Right forelimb (tissue), 1 donor: ENCODE measurements around the gene JADE2.
A peak's percentile ranks its signal among the peaks of the same experiment; 100 is the strongest.
"Not testable (repeated sequence)": the region's sequence is repeated elsewhere in the genome, so short reads cannot be mapped to it uniquely, and the experiment has no call there.

ENCODE experiments used
- DNase-seq: peaks from one replicate; pipeline ENCODE4 v3.0.0-alpha.2; 2018

The JADE2 gene

DNA sequence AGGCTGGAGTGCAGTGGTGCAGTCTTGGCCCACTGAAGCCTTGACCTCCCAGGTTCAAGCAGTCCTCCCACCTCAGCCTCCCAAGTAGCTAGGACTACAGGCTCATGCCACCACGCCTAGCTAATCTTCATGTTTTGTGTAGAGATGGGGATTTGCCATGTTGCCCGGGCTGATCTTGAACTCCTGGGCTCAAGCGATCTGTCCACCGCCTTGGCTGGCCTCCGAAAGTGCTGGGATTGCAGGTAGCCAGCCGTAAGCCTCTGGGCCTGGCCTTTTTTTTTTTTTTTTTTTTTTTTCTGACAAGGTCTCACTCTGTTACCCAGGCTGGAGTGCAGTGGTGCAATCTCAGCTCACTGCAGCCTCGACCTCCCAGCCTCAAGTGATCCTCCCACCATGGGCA lies 27.2 kb downstream of the JADE2 start:
- not testable (repeated sequence) for DNase-seq

DNA sequence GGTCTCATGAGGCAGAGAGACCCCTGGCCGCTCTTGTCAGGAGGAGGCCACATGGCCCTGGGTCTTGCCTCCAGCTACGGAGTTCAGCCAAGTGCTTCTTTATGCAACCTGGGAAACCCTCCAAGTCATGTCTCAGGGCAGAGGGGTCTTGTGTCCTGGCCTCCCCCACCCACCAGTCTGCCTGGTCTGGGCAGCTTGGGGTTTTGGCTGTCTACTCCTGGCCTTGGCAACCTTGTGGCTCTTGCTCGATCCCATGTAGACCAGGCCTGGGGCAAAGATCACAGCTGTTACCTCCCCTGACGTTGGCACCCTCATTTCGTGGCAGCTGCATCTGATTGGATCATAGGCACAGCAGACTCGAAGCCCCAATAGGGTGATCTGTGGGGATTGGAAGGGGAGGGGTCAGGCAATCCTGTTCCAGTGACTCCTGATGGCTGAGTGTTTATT lies 28.4 kb downstream of the JADE2 start:
- no peak for DNase-seq

DNA sequence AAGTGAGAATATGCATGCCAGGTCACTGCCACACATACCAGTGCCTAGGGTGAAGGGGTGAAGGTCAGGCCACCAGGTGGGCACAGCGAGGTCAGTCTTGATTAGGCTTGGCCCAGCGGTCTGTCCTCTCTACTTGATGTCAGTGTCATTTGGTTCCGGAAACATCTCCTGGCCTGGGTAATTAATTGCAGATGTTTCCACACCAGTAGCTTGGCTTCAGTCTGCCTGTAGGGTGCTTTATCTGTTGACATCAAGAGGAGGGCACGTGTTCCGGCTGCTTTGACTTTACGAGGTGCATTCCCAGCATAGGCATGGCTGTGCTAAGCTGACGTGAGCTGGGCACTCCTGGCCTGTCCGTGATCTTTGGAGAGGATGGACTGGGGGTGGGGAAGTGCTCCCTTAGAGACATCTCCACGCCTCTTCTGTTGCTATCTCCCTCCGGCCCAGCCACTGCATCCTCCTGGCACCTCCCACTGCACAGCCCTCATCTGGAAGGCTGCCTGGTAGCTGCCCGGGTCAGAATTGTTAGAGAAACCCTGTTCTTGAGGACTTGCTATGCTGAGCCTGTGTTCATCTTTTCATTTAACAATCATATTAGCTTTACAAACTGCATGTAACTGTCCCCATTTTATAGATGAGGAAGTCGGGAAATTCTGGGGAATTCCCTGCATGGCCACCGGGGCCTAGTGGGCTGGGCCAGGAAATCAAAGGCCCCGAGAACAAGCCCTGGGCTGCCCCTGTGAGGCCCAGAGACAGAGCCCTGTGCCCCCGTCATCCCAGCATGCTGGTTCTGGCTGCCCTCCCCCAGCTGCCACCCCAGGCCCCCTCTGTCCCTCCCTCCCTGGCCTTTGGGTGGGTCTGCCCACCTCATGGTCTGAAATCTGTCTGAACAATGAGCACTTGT lies 29.1 kb downstream of the JADE2 start:
- DNase-seq = no peak

DNA sequence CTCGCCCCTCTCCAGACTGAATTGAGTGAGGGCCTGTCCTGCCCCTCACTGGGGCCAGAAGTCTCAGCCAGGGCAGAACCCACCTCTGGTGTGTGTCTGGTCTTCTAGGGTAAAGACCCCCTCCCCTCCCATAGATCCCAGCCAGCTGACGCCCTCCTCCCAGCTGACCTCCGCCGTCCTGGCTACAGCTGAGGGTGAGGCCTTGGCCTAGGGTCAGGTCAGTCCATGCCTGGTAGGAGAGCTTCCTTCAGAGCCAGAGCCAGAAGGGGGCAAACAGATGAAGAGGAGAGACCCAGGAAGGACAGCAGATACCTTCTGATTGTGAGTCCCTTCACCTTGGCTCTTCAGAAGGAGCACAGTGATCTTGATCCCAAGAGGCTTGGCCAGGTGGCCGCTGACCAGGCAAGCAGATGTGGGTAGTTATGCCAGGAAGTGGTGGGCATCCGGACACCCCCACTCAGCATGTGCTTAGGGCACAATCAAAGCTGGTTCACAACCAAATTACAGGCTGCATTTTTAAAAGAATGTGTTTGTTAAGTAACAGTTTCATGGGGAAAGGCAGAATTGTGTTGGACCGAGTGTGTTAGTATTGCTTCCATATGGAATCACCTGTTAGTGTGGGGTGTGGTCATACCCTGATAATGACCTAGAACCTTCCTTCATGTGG lies 29.9 kb downstream of the JADE2 start:
- DNase-seq = no peak

DNA sequence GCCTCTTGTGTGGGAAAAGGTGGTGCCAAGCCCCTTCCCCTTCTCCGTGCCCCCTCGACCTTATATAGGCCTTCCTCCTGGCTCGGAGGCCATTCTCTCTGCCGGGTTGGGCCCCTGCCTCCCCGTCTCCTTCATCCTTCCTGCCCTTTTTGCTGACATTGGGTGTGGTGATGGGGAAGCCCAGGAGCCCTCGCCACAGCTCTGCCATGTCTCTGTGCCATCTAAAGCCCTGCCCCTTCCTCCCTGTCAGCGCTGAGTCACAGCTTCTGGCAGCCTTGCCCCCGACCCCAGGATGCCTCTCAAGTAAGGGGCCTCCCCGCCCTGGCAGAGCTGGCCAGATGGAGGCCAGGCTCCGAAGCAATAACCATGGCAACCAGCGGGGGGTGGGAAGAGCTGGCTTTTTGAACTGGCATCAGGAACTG lies 30.4 kb downstream of the JADE2 start:
- no peak for DNase-seq

DNA sequence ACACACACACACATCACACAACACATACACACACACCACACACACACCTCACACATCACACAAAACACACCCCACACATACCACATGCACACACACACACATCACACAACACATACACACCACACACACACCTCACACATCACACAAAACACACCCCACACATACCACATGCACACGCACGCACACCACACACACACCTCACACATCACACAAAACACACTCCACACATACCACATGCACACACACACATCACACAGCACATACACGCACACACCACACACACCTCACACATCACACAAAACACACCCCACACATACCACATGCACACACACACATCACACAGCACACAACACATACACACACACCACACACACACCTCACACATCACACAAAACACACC lies 31.1 kb downstream of the JADE2 start:
- DNase-seq = not testable (repeated sequence)

DNA sequence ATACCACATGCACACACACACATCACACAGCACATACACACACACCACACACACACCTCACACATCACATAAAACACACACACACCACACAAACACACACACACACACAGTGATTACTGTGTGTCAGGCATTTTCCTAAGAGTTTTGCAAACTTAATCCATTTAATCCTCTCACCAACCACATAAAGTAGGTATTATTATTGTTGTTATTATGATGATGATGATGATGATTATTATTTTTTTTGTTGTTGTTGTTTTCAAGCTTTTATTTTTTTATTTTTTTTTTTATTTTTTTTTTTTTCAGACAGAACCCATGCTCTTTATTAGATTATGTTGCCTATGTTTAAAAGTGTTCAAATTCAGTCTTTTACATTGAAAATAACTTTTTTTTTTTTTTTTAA lies 31.5 kb downstream of the JADE2 start:
- DNase-seq = no peak

DNA sequence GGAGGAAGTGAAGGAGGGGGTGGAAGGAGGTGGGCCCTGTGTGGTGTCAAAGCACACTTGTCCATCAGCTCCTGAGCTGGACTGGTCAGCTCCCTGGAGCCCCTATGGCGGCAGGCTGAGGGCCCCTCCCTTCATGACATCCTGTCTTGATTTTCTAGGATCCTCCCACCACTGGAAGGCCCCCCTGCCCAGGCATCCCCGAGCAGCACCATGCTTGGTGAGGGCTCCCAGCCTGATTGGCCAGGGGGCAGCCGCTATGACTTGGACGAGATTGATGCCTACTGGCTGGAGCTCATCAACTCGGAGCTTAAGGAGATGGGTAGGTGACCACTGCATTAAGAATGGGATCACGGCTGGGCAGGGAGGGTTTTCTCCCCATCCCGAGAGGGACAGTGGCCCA lies 34.2 kb downstream of the JADE2 start:
- no peak for DNase-seq

DNA sequence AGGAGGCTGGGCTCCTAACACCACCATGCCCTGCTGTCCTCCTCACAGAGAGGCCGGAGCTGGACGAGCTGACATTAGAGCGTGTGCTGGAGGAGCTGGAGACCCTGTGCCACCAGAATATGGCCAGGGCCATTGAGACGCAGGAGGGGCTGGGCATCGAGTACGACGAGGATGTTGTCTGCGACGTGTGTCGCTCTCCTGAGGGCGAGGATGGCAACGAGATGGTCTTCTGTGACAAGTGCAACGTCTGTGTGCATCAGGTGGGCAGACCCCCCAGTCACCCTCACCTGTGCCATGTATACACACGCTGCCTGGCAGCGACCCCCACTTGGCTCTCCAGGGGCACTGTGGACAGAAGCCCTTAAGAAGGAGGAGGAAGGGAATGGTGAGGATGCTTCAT lies 35.2 kb downstream of the JADE2 start:
- no peak for DNase-seq

DNA sequence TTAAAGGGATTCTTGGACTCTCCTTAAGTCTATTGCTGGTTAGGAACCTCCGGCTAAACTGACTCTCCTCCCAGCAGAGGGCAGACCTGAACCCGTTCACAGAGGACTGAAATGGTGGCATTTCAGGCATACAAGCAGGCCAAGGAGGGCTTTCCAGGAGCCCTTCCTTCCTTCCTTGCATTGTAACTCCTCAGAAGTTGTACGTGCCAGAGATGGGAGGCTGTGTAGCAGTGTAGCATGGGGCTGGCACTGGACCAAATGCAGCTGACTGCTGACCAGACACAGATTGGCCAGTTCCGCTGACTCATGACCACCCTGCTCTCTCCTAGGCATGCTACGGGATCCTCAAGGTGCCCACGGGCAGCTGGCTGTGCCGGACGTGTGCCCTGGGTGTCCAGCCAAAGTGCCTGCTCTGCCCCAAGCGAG lies 36.4 kb downstream of the JADE2 start:
- no peak for DNase-seq

DNA sequence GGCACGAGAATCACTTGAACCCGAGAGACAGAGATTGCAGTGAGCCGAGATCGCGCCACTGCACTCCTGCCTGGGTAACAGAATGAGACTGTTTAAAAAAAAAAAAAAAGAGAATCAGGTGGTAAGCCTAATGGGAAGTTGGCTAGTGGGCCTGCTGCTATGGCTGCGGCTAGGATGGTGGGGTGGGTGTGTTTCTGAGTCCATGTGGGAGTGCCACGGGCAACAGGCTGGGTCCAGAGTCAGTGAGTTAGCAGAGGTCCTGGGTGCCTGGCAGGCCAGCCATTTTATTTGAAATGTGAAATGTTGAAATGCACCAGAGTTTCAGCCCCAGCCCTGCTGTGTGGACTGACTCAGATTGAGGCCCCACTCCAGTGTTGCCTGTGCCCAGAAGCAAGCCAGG lies 37.8 kb downstream of the JADE2 start:
- DNase-seq = no peak

DNA sequence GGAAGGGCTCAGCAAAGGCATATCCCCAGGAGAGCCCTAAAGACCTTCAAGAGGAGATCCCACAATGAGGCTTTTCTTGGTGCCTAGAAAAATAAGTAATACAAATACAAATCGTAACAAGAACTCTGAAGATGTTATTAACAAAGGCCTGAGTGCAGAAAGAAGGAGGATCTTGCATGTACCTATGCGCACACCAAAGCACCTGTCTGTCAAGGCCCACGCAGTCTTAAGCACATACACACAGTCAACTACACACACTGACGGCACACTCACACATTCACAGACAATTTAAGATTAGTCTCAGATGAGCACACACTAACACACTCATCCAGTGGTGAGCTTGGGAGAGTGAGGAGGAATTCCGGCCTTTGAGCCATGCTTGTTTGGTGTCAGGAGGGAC lies 38.5 kb downstream of the JADE2 start:
- DNase-seq = no peak

DNA sequence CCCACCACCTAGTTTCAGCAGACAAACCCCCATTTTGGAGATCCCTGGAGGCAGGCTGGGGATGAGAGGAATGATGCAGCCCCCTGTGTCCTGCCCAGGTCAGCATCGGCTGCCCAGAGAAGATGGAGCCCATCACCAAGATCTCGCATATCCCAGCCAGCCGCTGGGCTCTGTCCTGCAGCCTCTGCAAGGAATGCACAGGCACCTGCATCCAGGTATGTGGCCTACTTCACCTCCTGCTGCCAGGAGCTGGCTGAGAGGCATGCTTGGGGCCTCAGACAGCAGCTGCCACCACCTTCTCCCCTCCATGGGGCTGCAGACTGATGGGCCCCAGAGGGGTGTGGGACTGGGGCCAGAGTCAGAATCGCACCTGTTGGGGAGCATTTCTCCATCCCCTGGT lies 38.9 kb downstream of the JADE2 start:
- DNase-seq = no peak

DNA sequence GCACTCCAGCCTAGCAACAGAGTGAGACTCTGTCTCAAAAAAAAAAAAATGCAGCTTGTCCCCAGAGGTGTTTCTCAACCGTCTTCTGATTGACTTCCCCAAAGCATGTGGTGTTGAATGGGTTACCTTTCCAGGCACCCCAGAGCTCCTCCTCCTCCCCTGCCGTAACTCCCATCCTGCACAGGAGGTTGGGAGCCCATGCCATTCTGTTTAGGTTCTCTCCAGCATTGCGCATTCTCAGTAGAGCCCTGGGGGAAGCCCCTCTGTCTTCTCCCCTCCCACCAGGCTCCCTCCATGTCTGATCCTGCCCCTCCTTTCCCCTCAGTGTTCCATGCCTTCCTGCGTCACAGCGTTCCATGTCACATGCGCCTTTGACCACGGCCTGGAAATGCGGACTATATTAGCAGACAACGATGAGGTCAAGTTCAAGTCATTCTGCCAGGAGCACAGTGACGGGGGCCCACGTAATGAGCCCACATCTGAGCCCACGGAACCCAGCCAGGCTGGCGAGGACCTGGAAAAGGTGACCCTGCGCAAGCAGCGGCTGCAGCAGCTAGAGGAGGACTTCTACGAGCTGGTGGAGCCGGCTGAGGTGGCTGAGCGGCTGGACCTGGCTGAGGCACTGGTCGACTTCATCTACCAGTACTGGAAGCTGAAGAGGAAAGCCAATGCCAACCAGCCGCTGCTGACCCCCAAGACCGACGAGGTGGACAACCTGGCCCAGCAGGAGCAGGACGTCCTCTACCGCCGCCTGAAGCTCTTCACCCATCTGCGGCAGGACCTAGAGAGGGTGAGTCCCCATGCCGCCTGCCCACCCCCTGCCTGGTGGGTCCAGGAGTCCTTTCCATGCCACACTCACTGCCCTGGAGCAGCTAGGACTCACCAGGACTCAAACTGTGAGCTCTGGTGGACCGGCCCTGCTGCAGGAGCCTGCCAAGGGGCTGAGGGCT lies 40.6 kb downstream of the JADE2 start:
- DNase-seq = no peak

DNA sequence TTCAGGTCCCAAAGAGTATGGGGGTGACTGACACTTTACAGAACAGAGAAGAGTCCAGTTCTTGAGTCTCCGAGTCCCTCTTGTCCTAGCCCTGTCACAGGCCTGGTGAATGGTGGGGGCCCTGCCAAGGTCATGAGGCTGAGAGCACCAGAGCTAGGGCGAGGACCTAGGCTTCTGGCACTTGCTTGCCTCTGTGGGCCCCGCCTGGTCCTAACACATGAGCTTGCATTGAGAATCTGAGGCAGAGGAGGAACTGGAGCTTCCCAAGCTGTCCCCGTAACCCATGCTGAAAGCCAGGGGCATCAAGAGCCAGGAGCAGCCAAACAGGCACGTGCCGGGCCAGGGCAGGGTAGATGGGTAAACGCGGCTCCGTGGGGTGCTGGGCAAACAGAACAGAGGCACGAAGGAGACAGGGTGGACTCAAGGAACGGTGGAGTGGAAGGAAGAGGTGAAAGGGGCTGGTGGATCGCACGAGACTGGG lies 41.3 kb downstream of the JADE2 start:
- DNase-seq = no peak

DNA sequence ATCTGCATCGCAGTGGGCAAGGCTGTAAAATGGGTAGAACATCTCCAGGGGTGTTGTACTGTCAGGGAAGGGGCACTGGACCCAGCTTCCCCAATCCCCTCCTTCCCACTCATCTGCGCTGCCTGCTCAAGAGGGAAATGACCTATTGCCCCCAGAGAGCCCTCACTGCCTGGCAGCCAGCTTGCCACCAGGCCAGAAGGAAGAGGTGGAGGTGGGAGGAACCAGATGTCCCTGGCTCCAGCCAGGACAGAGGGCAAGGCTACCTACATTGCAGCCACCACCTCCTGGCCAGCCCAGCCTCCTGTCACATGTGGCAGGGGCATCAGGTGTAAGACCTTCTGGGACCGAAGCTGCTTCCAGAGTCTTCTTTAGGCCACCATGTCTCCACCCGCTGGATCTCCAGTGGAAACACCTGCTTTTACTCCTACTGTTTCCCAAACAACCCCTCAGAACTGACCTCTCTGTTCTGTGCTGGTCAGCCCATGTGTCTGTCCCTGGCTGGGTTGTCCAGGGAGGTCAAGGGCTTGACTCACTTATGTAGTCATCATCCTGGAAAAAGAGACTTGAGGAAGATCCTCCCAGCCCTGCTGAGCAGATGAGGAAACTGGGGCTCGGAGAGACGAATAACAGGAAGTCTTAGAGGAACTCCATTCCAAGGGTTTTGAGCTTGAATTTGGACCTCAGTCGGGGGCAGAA lies 42.3 kb downstream of the JADE2 start:
- DNase-seq = no peak

DNA sequence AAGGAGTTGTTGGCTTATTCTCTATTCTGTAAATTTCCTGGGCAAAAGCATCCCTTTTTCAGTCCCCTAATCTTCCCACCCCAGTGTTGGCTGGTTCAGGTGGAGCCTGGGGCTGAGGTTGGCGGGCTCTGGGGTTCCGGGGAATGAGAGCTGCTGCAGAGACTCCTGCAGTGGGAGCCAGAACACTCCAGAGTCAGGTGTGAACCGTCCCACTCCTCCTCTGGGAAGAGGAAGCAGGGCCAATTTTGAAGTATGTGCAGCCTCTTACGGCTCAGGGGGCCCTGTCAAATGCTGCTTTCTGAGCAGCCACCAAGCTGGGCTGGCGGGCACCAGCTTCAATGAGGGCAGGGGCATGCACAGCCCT lies 42.8 kb downstream of the JADE2 start:
- DNase-seq = no peak

DNA sequence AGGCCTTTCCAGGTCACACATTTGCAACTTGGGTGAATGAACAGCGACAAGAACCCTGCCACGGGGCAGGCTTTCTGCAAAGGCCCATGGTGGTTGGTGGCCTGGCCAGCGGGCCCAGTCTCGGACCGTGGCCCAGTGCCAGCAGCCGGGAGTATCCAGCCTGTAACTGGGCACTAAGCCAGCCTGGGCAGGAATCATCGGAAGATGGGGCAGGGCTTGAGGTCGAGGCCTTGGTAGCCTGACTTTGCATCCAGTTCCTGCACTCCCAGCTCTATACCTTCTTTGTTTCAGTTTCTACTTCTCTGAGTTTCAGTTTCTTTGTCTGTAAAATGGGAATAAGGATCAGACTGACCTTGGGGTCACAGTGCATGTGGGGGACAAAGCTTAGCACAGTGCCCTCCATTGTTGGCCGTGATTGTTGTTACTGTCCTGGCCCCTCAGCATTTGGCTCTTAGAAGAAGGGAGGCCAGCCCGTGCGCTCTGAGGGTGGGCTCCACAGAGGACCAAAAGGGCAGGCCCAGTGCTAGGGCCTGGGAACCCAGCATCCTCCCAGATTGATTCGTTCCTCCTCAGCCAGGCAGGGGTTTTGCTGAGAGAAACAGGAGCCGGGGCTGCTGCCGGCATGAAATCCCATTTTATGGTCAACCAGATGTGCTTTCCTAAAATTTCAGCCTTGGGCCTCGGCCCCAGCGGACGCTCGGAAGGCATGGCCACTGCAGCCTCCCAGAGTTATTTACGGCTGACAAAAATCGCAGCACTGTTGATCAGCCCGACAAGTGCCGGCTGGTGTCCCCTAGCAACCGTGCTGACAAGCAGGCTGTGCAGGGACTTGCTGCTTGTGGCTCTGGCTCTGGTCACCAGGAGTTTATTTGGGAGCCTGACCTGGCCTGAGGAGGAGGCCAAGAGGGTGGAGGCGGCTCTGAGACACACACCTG lies 43.6 kb downstream of the JADE2 start:
- peak; percentile 68 for DNase-seq

DNA sequence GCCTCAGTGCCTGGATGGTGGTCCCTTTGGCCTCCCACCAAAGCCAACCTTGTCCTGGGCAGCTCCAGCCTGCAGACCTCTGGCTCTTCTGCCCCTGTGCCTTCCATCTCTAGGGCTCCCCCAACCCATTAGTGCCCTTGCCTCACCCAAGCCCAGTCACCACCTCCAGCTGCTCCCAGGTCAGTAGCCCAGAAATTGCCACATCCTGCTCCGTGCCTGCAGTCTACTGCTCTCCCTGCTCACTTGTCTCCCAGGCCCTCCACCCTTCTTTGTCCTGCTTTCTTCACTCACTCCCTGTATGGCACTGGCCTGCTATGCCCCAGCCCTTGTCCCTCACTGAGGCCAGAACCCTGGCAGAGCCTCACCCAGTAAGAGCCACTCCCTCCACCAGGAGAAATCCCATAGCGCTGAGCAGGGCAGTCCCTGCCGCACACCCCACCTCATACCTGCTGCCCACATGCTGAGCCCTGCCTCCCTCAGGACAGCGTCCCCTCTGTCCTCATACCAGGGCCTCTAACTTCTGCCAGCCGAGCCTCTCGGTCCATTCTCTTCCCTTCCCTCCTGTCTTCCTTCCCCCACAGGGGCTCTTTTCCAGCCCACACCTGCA lies 44.4 kb downstream of the JADE2 start:
- no peak for DNase-seq

DNA sequence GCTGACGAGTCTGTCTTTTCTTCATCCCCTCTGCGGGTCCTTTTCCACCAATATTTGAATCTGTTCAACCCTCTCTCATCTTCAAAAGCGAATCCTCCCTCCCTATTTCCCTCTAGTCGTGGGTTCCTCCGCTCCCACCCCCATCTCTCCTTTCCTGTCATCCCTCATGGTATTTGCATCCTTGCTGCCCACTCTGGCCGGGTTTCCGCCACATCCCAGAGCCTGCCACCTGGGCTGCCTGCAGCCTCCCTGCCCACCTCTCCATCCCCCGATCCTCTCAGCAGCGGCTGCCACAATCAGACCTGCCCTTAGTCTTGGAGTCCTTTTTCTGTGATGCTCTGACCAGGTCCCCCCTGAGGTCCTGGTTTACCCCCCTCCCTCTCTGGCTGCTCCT lies 44.9 kb downstream of the JADE2 start:
- DNase-seq = no peak

DNA sequence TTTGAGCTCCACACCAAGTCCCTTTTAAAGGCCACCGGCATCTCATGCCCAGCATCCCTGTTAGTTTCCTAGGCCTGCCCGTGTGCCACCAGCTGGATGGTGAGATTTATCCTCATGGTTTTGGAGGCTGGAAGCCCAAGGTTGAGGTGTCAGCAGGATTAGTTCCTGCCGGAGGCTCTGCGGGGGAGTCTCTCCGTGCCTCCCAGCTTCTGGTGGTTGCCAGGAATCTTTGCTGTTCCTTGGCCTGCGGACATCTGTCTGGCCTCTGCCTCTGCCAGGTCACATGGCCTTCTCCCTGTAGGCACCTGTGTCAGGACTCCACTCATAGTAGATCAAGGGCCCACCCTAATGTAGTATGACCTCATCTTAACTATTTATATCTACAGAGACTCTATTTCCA lies 45.4 kb downstream of the JADE2 start:
- DNase-seq = no peak
